Right ventricle myocardium superior (tissue), 1 donor: ENCODE data around the gene MYL10. TPM values are rescaled to one million over a fixed set of nuclear protein-coding genes. Genes with fewer than 3 reads are reported as not detected.
A peak's percentile ranks its signal among the peaks of the same experiment; 100 is the strongest.

Experiments
- ATAC-seq: fragments of 200-7000 bp; cut with Tn5 transposase; one replicate; pipeline ENCODE4 v1.9.1; 2020; ENCODE audit warnings: mild to moderate bottlenecking; ENCODE audit not compliant: poor library complexity
- DNase-seq: peaks from one replicate; pipeline ENCODE4 v3.0.0-alpha.2; 2020
- intact Hi-C: fragments of 100-400 bp; cut with DNase I; formaldehyde crosslinking; loops from one replicate; pipeline ENCODE4 v1.11.2; 2022
- long read RNA-seq: library from polyadenylated mRNA; unstranded; transcript quantifications from one replicate; pipeline ENCODE4 v2.0.0, GENCODE V29; 2021
- total RNA-seq: library from RNA; stranded (reverse); fragmentation: NEBNext Ultra II Directional; extraction: Animal tissue kit (Norgen Biotek cat#: 25700); gene quantifications from one replicate; pipeline ENCODE4 v1.2.1, GENCODE V29; 2021
- donor health status: DM: no; HTN: yes; CAD: no; lungs with severe emphysema.

MYL10 gene
- not detected for total RNA-seq
- long read RNA-seq = 0 reads

- DNase-seq = no peak
- no peak for ATAC-seq
- intact Hi-C loops = no loop called here
Observed at GRCh38 chr7:101629171-101629570, at the start of gene MYL10. Gene MYL10, minus strand, starts transcription at chr7:101629296. Its CDS starts 178 bp downstream, at chr7:101629118.

GRCh38 chr7:101678658-101679057 is 49.6 kb upstream of the MYL10 start:
- intact Hi-C loops = no loop called here
- ATAC-seq (peak; percentile 28), DNase-seq (no peak)

GRCh38 chr7:101677797-101678479 is 48.8 kb upstream of the MYL10 start:
- intact Hi-C loops = no loop called here
- ATAC-seq (no peak), DNase-seq (no peak)

GRCh38 chr7:101677391-101677790 is 48.3 kb upstream of the MYL10 start:
- ATAC-seq (no peak), DNase-seq (no peak)
- intact Hi-C loops = no loop called here

- ATAC-seq = no peak
- intact Hi-C loops = no loop called here
- no peak for DNase-seq
Observed at GRCh38 chr7:101676956-101677355, 47.9 kb upstream of the MYL10 start.

- DNase-seq (no peak), ATAC-seq (no peak)
- intact Hi-C loops = no loop called here
Observed at GRCh38 chr7:101676062-101676598, 47.0 kb upstream of the MYL10 start.

GRCh38 chr7:101674439-101674838 is 45.3 kb upstream of the MYL10 start:
- no peak for ATAC-seq
- no peak for DNase-seq
- intact Hi-C loops = no loop called here

GRCh38 chr7:101673951-101674350 is 44.9 kb upstream of the MYL10 start:
- intact Hi-C loops = no loop called here
- ATAC-seq = no peak

GRCh38 chr7:101673315-101673714 is 44.2 kb upstream of the MYL10 start:
- no peak for ATAC-seq
- intact Hi-C loops = no loop called here
- DNase-seq = no peak

More at GRCh38 chr7:101673951-101674350, 44.9 kb upstream of the MYL10 start:
- DNase-seq = no peak

GRCh38 chr7:101671371-101672356 is 42.6 kb upstream of the MYL10 start:
- intact Hi-C loops = no loop called here
- DNase-seq = peak; percentile 55
- ATAC-seq = peak; percentile 67

- ATAC-seq (no peak), DNase-seq (no peak)
- intact Hi-C loops = no loop called here
Observed at GRCh38 chr7:101669307-101669706, 40.2 kb upstream of the MYL10 start.

GRCh38 chr7:101668726-101669125 is 39.6 kb upstream of the MYL10 start:
- intact Hi-C loops = no loop called here
- no peak for ATAC-seq
- DNase-seq = no peak

- no peak for ATAC-seq
- DNase-seq = no peak
- intact Hi-C loops = no loop called here
Observed at GRCh38 chr7:101667920-101668319, 38.8 kb upstream of the MYL10 start.

GRCh38 chr7:101667399-101667798 is 38.3 kb upstream of the MYL10 start:
- ATAC-seq = no peak
- intact Hi-C loops = no loop called here
- no peak for DNase-seq

- intact Hi-C loops = no loop called here
- ATAC-seq (no peak), DNase-seq (no peak)
Observed at GRCh38 chr7:101666741-101667140, 37.6 kb upstream of the MYL10 start.

- no peak for ATAC-seq
- intact Hi-C loops = no loop called here
- no peak for DNase-seq
Observed at GRCh38 chr7:101666293-101666692, 37.2 kb upstream of the MYL10 start.

GRCh38 chr7:101664893-101665471 is 35.9 kb upstream of the MYL10 start:
- no peak for DNase-seq
- ATAC-seq = no peak
- intact Hi-C loops = no loop called here

GRCh38 chr7:101664436-101664835 is 35.3 kb upstream of the MYL10 start:
- ATAC-seq (no peak), DNase-seq (no peak)
- intact Hi-C loops = no loop called here

- ATAC-seq (no peak), DNase-seq (no peak)
- intact Hi-C loops = no loop called here
Observed at GRCh38 chr7:101663747-101664146, 34.7 kb upstream of the MYL10 start.
